ENCODE measurements around the gene RDH13. TPM values are rescaled to one million over a fixed set of nuclear protein-coding genes. Genes with fewer than 3 reads are reported as not detected.
A peak's percentile ranks its signal among the peaks of the same experiment; 100 is the strongest.
"Not testable (repeated sequence)": the region's sequence is repeated elsewhere in the genome, so short reads cannot be mapped to it uniquely, and the experiment has no call there.

The RDH13 gene, protein sequence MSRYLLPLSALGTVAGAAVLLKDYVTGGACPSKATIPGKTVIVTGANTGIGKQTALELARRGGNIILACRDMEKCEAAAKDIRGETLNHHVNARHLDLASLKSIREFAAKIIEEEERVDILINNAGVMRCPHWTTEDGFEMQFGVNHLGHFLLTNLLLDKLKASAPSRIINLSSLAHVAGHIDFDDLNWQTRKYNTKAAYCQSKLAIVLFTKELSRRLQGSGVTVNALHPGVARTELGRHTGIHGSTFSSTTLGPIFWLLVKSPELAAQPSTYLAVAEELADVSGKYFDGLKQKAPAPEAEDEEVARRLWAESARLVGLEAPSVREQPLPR
- total RNA-seq: 15.0 TPM
- polyA plus RNA-seq: 12.4 TPM

DNA sequence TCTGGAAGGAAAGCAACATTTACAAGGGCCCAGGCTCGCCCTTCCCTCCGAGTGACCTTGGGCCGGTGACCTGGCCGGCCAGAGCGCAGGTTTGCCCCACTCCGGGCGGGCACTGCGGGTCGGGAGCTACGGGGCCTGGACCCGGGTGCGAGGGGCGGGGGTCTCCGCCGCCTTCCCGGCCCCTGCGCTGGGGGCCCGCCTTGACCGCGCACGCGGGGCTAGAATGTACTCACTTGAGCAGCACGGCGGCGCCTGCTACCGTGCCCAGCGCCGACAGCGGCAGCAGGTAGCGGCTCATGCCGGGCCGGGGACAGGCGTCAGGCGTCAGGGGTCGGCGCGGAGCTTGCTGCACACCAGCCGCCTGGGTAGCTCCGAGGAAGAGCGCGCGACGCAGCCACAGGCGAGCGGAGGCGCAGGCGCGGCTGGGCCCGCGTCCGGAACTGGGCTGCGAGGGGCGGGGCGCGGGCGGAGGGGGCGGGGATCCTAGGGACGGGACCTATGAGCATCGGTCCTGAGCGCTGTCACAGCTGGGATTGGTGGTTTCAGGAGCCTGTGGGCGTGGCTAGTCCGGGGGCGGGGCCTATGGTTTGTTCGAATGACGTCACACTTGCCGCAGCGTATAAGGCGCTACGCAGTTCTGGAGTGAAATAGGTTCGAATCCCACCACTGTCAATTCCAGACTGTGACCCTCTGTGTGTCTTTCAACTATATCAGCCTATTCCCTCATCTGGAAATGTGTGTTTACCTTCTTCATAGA is at the start of gene RDH13:
TSS of gene RDH13 (minus strand) at position 414 of the 757 bp plus-strand sequence. CDS start at position 298, 116 bp downstream.
- H3K4me1 ChIP-seq (ENCODE audit: insufficient read depth): no peaks in the 10 kb centered on the region
- peak; percentile 82 for DNase-seq (ENCODE audit: extremely low spot score)
- peaks cover 3% of the 10 kb centered on the region for H3K36me3 ChIP-seq (ENCODE audit: insufficient read depth)
- peak within 1 kb of the TSS; percentile 89 for H3K4me3 ChIP-seq (ENCODE audit: low read depth, low read length)
- 1% methylated on average over 70 of the region's 70 CpGs for WGBS
- H3K27ac ChIP-seq (ENCODE audit: low read depth): peak within 1 kb of the TSS; percentile 72

DNA sequence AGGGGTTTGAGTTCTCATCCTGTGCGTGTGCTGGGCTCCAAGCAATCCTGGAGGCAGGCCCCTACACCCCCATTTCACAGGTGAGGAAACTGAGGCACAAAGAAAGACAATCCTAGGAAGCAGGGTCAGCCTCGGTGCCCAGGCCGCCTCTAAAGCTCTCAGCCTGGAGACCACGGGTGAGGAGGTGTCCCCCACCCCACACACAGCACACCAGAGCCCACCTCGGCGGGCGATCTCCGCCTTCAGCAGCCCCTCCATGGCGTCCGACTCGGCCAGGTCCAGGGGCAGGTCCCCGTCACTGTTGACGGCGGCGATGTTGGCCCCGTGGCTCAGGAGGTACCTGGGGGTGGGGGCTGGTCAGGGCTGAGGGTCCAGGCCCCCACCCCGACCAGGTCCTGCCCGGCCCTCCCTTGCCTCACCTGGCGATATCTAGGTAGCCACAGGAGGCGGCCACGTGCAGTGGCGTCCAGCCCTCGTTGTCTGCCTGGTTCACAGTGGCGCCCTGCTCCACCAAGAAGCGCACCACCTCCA is 49.4 kb upstream of the RDH13 start:
- Histone ChIP-seq H3K4me3 (ENCODE audit: low read depth, low read length) (no peak overlapping the region), H3K4me1 (ENCODE audit: insufficient read depth) (no peaks in the 10 kb centered on the region), H3K36me3 (ENCODE audit: insufficient read depth) (no peaks in the 10 kb centered on the region), H3K27ac (ENCODE audit: low read depth) (peak overlapping the region; percentile 40)
- WGBS: 93% methylated on average over 25 of the region's 25 CpGs
- DNase-seq (ENCODE audit: extremely low spot score): no peak

DNA sequence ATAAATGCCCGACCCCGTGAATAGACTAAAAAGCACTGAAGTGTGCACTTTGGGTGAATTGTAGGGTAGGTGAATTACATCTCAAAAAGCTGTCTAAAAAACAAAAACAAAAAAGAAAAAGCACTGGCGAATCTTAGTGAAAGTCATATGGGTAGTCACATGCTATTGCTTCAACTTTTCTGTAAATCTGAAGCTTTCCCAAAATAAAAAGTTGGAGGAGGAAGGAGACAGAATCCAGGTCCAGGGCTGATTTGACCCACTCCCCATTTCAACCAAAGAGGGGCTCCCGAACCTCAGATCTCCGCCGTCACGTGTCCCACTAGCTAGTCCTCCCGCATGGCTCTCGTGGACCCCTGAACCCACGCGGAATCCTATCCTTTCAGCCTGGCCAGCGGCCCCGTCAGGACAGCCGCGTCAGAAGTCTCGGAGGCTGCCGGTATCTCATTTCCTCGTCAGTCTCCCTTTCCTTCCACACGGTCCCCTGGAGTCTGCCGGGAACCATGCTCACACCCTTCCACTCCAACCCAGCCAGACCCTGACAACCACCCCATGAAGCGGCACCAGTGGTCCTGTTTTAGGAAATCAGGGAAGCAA is 48.4 kb upstream of the RDH13 start:
- Histone ChIP-seq H3K4me3 (ENCODE audit: low read depth, low read length) (no peak overlapping the region), H3K4me1 (ENCODE audit: insufficient read depth) (no peaks in the 10 kb centered on the region), H3K27ac (ENCODE audit: low read depth) (no peak overlapping the region), H3K36me3 (ENCODE audit: insufficient read depth) (no peaks in the 10 kb centered on the region)
- WGBS: 78% methylated on average over 21 of the region's 21 CpGs
- DNase-seq (ENCODE audit: extremely low spot score): no peak

DNA sequence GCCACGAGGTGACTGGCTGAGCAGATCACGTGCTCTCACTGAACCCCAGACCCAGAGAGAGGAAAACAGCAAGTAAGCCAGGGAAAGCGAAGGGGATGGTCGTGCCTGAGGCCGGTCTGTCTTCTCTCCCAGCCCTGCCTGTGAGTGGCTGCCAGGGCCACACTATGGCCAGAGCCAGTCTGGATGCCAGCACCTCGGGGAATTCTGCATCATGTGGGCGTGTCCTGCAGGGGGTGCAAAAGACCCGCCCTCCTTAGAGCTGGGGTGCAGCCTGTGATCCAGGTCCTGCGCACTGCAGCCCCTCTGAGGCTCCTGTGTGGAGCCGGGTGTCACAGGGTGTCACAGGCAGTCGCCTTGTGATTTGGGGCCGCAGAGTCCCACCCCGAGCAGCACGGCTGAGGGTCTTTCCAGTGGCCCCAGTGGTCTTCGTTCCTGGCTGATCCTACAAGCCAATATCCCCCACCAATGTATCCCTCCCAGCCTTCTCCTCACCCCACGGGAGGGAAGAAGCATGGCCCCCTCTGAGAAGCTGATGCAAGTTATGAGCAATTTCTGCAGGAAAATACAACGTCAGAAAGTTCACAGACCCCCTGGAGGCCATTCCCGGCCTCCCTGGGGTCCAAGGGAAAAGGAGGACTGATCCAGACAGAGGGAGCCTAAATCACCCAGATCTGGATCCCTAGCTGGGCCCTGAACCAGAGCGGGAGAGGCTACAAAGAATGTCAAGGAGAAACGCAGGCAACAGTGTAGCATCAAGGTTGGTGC is 46.8 kb upstream of the RDH13 start:
- 83% methylated on average over 20 of the region's 20 CpGs for WGBS
- no peak overlapping the region for H3K27ac ChIP-seq (ENCODE audit: low read depth)
- H3K36me3 ChIP-seq (ENCODE audit: insufficient read depth): no peaks in the 10 kb centered on the region
- H3K4me1 ChIP-seq (ENCODE audit: insufficient read depth): no peaks in the 10 kb centered on the region
- no peak for DNase-seq (ENCODE audit: extremely low spot score)
- H3K4me3 ChIP-seq (ENCODE audit: low read depth, low read length): no peak overlapping the region

DNA sequence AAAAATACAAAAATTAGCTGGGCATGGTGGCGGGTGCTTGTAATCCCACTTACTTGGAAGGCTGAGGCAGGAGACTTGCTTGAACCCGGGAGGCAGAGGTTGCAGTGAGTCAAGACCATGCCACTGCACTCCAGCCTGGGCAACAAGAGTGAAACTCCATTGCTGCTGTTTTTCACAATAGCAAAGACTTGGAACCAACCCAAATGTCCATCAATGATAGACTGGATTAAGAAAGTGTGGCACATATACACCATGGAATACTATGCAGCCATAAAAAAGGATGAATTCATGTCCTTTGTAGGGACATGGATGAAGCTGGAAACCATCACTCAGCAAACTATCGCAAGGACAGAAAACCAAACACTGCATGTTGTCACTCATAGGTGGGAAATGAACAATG is 44.3 kb upstream of the RDH13 start:
- 99% methylated on average over 3 of the region's 3 CpGs for WGBS
- H3K4me3 ChIP-seq (ENCODE audit: low read depth, low read length); H3K4me1 ChIP-seq (ENCODE audit: insufficient read depth); DNase-seq (ENCODE audit: extremely low spot score); H3K27ac ChIP-seq (ENCODE audit: low read depth); H3K36me3 ChIP-seq (ENCODE audit: insufficient read depth): not testable (repeated sequence)

DNA sequence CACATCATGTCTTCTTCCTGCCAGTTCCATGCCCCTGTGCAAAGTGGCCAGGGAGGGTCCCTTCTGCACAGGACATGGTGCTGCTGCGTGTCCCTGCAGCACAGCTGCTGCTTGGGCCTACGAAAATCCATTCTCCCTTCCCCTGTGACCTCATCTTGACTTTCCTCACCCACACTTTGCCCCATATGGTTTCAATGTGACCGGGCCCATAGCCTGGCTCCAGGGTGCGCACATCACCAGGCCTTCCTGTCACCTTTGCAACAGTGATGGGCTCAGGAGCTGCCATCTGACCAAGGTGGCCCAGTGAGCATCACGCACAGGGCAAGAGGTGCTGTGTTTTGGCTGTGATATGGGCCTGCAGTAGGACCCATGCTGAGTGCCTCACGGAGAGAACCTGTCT is 43.6 kb upstream of the RDH13 start:
- no peak for DNase-seq (ENCODE audit: extremely low spot score)
- Histone ChIP-seq H3K4me1 (ENCODE audit: insufficient read depth) (no peaks in the 10 kb centered on the region), H3K27ac (ENCODE audit: low read depth) (no peak overlapping the region), H3K4me3 (ENCODE audit: low read depth, low read length) (no peak overlapping the region), H3K36me3 (ENCODE audit: insufficient read depth) (peaks cover 2% of the 10 kb centered on the region)
- 91% methylated on average over 6 of the region's 6 CpGs for WGBS

DNA sequence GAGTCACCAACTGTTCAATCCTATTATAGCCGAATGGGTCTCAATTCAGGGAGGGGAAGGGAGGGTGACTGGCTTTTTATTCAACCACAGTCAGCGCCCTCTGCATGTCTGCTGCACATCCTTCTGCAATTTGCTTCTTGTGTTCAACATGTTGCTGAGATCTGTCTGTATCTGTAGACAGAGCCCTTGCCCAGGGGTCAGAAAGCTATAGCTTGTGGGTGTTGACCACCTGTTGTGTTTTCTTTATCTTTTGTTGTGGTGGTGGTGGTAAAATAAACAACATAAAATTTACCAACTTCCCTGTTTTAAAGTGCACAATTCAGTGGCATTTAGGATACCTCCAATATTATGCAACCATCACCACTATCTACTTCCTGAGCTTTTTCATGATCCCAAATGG is 42.3 kb upstream of the RDH13 start:
- Histone ChIP-seq H3K4me1 (ENCODE audit: insufficient read depth) (no peaks in the 10 kb centered on the region), H3K27ac (ENCODE audit: low read depth) (no peak overlapping the region), H3K36me3 (ENCODE audit: insufficient read depth) (peaks cover 2% of the 10 kb centered on the region), H3K4me3 (ENCODE audit: low read depth, low read length) (no peak overlapping the region)
- 85% methylated on average over 2 of the region's 2 CpGs for WGBS
- no peak for DNase-seq (ENCODE audit: extremely low spot score)

DNA sequence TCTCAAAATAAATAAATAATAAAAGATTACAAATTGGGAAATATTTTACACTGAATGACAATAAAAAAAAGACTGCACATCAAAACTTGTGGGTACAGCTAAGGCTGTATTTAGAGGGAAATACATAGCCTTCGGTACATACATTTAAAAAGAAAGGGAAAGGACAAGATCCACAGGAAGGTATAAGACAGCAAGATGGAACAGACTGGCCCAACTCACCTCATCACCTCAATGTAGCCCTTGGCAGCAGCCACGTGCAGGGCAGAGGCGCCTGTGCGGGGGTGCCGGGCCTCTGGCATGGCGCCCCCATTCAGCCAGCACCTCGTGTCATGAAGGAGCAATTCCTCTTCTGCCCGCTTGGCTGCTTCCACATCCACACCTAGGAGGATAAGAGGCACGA is 40.2 kb upstream of the RDH13 start:
- DNase-seq (ENCODE audit: extremely low spot score): no peak
- Histone ChIP-seq H3K4me3 (ENCODE audit: low read depth, low read length) (no peak overlapping the region), H3K4me1 (ENCODE audit: insufficient read depth) (no peaks in the 10 kb centered on the region), H3K27ac (ENCODE audit: low read depth) (no peak overlapping the region), H3K36me3 (ENCODE audit: insufficient read depth) (peaks cover 2% of the 10 kb centered on the region)
- WGBS: 99% methylated on average over 9 of the region's 9 CpGs

DNA sequence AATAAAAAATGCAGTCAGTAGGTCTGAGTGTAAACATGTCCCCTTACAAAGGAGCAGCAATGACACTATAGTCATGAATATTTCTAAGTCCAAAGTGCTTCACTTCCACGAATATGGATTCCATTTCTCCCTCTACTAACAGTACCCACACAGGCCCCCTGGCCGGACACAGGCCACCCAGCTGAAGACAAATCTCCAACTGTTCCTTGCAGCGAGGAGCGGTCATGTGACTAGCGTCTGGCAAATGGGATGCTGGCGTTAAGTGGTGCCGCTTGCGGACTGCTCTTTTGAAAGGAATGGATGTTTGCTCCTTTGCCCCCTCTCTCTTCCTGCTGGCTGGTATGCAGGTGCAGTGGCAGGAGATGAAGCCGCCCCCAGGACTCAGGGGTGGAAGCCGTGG is 38.3 kb upstream of the RDH13 start:
- H3K36me3 ChIP-seq (ENCODE audit: insufficient read depth): peaks cover 2% of the 10 kb centered on the region

DNA sequence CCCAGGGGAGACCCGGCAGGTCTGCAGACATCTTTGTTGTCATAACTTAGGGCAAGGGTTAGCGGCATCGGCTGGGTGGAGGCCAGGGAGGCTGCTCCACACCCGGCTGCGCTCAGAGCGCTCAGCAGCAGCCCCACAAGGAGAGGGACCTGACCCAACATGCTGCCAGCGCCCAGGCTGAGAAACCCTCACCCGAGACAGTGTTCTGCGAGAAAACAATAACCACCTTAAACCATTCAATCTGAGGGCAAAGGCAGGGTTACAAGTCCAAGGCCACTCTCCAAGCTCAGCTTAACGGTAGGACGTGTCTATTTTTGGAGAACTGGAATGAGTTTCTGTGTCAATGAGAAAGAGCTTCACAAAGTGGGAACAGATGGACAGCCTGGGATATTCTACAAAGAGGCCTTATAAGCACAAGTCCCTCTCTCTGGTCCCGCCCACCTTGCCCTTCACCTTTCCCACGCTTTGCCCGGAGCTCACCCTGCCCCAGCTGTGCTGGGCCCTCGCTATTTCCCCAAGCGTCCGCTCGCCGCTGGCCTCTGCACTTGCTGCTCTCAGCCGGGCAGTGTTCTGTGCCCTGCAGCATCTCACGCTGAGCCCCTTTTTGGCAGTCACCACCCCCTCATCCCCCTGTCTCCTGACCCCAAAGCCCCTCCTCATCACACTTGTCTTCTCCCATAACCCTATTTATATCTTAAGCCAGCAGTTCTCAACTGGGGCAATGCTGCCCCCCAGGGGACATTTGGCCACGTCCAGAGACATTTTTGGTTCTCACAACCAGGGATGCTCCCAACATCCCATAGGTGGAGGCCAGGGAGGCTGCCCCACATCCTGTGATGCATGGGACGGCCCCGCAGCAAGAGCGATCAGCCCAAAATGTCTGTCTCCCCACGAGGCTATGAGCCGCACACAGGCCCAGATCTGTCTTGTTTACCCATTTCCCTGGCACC is 36.9 kb upstream of the RDH13 start:
- H3K36me3 ChIP-seq (ENCODE audit: insufficient read depth): peaks cover 7% of the 10 kb centered on the region
- no peak overlapping the region for H3K4me3 ChIP-seq (ENCODE audit: low read depth, low read length)
- no peak overlapping the region for H3K27ac ChIP-seq (ENCODE audit: low read depth)
- WGBS: 78% methylated on average over 27 of the region's 27 CpGs
- DNase-seq (ENCODE audit: extremely low spot score): no peak
- H3K4me1 ChIP-seq (ENCODE audit: insufficient read depth): no peaks in the 10 kb centered on the region

More for the DNA sequence above, 38.3 kb upstream of the RDH13 start:
- 93% methylated on average over 10 of the region's 10 CpGs for WGBS
- no peaks in the 10 kb centered on the region for H3K4me1 ChIP-seq (ENCODE audit: insufficient read depth)
- H3K4me3 ChIP-seq (ENCODE audit: low read depth, low read length): no peak overlapping the region
- no peak for DNase-seq (ENCODE audit: extremely low spot score)
- no peak overlapping the region for H3K27ac ChIP-seq (ENCODE audit: low read depth)

DNA sequence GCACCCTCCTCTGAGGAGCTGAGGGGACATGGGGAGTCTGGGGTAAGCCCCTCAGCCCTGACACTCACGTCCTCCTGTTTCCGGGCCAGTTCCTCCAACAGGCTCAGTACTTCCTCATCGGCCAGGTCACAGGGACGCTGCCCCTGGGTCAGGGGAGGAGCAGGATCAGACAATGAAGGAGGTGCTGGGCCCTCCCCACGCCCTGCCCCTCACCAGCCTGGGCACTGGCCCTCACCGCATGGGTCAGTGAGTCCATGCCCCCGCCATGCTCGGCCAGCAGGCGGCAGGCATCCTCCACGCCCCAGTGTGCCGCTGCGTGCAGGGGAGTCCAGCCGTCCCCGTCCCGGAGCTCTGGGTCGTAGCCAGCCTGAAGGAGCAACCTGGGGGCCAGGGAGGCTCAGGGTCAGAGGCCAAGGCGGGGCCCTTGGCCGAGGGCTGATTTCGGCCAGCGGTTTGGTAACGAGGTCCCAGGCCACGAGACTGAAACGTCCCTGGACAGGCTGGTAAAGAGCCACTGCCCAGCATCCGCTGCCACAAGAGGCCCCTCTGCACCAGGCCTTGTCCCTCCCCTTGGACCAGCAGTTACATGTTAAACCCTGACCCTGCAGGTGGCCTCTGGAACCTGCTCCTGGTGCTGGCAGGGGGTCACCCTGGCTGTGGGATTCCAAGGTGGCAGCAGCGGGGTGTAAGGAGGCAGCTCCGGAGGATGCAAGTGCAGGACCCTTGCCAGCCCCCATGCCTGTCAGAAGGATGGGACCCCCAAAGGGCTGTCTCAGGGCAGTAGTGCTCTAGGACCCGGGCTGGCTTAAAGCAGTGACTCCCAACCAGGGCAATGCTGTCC is 36.0 kb upstream of the RDH13 start:
- no peak overlapping the region for H3K4me3 ChIP-seq (ENCODE audit: low read depth, low read length)
- DNase-seq (ENCODE audit: extremely low spot score): no peak
- no peak overlapping the region for H3K27ac ChIP-seq (ENCODE audit: low read depth)
- H3K4me1 ChIP-seq (ENCODE audit: insufficient read depth): no peaks in the 10 kb centered on the region
- peaks cover 11% of the 10 kb centered on the region for H3K36me3 ChIP-seq (ENCODE audit: insufficient read depth)
- WGBS: 88% methylated on average over 27 of the region's 27 CpGs

Data from urinary bladder (tissue), 4 donors.